ENCODE measurements around the gene HAUS8. TPM values are rescaled to one million over a fixed set of nuclear protein-coding genes. Genes with fewer than 3 reads are reported as not detected.
"Not testable (repeated sequence)": the region's sequence is repeated elsewhere in the genome, so short reads cannot be mapped to it uniquely, and the experiment has no call there.

The HAUS8 gene
- polyA plus RNA-seq, 3 donors, result 12.5 to 17.0 (median 14.8) TPM

DNA sequence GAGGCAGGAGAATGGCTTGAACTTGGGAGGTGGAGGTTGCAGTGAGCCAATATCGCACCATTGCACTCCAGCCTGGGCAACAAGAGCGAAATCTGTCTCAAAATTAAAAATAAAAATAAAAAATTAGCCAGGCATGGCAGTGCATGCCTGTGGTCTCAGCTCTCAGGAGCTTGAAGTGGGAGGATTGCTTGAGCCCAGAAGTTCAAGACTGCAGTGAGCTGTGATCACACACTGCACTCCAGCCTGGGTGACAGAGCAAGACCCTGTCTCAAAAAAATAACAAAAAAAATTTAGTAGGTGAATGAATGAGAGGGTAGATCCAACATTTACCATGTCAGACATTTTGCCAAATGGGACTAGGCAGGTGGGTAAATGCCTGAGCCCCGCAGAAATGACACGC, 31.7 kb upstream of the HAUS8 start:
- not testable (repeated sequence) for DNase-seq

DNA sequence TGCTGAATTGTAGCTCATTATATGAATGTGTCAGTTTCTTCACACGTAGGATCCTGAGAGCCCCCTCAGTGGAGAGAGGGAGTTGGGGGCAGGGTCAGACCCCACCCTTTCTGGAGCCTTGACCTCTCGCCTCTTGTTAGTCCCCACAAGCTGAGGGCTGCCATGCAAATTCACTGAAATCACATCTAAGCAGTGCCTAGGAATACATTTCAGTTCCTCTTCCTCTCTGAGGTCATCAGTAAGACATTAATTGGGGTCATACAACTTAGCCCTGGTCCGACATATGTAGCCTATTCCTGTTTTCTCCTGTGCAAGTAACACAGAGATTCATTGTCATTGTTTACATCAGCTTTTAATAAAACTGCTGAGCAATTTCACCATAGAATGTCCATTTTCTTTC, 30.3 kb upstream of the HAUS8 start:
- no peak for DNase-seq

DNA sequence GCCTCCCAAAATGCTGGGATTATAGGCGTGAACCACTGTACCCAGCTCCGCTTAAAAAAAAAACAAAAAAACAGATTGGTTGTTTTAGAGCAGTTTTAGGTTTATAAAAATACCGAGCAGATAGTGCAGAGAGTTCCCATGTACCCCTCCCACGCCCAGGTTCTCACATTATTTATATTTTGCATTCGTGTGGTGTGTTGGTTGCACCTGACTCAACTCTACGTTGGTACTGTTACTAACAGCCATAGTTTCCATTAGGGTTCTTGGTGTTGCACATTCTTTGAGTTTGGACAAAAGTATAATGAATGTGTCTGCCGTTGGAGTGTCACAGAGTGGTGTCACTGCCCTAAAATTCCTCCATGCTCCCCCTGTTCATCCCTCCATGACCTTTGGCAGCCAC, 29.4 kb upstream of the HAUS8 start:
- no peak for DNase-seq

DNA sequence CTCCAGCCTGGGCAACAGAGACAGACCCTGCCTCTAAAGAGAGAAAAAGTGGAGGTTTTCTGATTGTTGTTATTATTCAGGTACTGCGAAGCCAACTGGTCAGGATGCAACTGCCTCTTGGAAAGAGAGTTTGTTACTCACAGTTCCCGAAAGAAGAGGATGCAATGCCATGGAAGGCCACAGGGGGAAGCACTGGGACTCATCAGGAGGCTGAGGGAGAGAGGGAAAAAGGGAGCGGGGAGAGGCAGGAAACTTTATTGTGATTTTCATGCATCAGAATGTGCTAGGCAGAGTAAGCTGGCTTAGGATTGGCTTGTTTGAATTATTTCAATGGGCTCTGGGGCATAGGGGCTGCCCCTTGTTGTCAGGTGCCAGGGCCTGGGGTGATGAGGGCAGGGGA, 27.9 kb upstream of the HAUS8 start:
- DNase-seq, result no peak

DNA sequence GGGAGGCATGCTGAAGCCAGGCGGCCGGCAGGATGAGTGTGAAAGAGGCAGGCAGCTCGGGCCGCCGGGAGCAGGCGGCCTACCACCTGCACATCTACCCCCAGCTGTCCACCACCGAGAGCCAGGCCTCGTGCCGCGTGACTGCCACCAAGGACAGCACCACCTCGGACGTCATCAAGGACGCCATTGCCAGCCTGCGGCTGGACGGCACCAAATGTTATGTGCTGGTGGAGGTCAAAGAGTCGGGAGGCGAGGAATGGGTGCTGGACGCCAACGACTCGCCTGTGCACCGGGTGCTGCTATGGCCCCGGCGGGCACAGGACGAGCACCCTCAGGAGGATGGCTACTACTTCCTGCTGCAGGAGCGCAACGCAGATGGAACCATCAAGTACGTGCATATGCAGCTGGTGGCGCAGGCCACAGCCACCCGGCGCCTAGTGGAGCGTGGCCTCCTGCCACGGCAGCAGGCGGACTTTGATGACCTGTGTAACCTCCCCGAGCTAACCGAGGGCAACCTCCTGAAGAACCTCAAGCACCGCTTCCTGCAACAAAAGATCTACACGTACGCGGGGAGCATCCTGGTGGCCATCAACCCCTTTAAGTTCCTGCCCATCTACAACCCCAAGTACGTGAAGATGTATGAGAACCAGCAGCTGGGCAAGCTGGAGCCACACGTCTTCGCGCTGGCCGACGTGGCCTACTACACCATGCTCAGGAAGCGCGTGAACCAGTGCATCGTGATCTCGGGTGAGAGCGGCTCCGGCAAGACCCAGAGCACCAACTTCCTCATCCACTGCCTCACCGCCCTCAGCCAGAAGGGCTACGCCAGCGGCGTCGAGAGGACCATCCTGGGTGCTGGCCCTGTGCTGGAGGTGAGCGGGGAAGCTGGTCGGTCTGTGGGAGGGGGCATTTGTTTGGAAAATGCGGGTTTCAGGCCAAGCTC, 26.7 kb upstream of the HAUS8 start:
- DNase-seq, result no peak

DNA sequence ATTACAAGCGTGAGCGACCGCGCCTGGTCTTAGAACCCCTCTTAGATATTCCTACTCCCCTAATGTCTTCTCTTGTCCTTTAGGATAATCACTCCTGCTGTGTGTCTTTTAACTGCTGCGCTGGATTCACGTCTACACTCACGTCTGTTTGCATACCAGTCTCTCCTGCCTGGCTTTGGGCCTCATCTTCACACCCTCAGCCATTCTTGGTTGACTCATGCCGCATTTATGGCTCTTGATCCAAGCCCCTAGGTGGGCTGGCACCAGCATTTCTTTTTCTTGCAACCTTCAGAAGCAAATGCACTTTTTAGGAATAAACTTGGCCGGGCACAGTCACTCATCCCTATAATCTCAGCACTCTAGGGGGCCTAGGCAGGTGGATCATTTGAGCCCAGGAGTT, 23.1 kb upstream of the HAUS8 start:
- DNase-seq, result no peak

DNA sequence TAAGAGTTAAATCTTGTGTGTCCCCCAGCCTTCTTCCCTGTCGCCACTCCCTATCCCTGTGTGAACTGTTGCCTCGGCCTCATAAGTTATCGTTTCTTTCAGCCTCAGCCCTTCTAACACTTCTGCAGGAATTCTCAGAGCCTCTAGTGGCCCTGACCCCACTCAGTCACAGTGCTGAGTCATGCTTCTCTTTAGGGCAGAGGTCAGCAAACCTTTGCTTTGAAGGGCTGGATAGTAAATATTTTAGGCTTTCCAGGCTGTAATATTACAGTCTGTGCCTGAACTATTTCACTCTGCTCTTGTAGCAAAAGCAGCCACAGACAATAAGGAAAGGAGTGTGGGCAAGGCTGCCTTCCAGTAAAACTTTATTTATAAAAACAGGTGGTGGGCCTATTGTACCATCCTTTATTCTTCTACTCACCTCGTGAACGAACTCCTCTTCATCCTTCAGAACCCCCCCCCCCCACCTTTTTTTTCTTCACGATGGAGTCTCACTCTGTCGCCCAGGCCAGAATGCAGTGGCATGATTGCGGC, 22.4 kb upstream of the HAUS8 start:
- DNase-seq, result no peak

DNA sequence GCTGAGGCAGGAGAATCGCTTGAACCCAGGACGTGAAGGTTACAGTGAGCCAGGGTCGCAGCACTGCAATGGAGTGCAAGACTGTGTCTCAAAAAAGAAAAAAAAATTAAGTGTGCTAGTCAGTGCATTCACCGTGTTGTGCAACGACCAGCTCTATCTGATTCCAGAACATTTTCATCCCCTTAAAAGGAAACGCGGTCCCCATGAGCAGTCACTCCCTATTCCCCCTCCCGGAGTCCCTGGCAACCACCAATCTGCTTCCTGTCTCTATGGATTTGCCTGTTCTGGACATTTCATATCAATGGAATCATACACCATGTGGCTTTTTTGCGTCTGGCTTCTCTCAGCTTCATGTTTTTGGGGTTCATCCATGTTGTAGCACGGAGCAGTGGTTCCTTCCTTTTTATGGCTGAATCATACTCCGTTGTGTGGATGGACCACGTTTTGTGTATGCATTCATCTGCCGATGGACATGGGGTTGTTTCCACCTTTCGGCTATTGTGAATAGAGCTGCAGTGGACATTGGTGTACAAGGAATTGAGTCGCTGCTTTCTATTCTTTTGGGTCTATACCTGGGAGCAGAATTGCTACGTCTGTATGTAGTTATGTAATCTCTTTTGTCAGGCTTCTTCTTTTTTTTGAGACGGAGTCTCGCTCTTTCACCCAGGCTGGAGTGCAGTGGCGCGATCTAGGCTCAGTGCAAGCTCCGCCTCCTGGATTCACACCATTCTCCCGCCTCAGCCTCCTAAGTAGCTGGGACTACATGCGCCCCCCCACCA, 20.1 kb upstream of the HAUS8 start:
- DNase-seq, result no peak

DNA sequence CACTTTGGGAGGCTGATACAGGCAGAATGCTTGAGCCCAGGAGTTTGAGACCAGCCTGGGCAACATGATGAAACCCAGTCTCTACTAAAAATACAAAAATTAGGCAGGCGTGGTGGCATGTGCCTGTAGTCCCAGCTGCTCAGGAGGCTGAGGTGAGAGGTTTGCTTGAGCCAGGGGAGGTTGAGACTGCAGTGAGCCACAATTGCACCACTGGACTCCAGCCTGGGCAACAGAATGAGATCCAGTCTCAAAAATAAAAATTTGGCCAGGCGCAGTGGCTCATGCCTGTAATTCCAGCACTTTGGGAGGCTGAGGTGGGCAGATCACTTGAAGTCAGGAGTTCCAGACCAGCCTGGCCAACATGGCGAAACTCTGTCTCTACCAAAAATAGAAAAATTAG, 19.4 kb upstream of the HAUS8 start:
- not testable (repeated sequence) for DNase-seq

DNA sequence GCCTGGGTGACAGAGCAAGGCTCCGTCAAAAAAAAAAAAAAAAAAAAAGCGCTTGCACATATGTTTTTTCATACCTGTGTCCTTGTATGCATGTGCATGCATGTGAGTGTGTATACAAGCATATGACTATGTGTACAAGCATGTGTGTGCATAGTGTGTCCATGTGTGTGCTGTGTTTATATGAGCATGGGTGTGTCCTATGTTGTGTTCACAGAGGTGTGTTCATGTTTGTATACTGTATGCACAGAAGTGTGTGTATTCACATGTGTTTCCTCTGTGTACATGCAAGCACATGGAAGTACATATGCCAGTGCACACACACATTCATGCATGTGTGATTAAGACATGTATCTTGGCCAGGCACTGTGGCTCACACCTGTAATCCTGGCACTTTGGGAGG, 17.4 kb upstream of the HAUS8 start:
- no peak for DNase-seq

DNA sequence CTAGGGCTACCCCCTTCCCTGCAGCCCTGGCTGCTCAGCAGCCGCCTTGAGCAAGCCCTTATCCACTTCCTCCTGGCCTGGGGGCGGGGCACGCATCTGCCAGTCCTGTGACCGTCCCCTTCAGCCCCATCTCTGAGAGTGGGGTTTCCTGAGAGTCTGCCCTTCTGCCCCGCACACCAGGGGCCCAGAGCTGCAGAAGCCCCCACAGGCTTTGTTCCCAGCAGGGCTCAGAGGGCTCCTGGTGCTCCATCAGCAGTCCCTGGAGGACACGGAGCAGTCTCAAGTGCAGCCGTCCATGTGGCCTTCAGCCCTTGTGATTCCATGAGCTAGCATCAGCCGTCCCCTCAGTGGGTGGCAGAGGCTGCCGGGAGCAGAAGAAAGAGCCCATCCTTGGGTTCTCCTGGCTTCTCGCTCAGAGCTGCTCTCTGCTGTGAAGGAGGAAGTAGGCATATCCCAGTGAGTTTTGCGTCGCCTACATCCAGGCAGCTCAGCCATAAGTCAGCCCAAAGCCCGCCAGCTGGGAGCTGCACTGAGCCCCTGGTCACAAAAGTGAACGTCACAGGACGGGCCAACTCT, 16.6 kb upstream of the HAUS8 start:
- DNase-seq, result no peak

DNA sequence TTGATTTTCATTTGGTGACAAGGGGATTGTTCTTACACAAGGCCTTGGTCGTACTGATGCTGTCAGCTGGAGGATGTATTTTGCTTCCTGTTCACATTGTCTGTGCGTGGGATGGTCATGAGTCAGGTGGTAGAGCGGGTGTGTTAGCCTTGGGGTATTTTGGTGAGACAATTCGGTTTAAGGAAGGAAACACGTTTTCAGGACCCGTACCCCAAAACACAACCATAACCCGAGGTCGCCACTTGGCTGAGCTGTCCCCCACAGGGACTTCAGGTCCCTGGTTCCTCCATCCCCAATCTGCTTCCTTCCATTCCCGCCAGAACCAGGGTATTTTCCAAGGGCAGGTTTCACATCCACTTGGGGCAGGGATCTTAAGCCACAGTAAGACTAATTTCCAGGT, 15.3 kb upstream of the HAUS8 start:
- no peak for DNase-seq

DNA sequence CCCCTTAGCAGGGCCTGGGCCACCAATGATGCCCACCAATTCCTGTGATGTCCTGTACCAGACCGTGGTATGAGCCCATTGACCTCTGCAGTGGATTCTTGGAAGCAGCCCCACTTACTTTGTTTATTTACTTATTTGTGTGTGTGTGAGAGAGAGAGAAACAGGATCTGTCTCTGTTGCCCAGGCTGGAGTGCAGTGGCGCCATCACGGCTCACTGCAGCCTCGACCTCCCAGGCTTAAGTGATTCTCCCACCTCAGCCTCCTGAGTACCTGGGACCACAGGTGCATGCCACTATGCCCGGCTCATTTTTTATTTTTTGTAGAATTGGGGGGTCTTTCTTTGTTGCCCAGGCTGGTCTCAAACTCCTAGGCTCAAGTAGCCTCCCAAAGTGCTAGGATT, 13.3 kb upstream of the HAUS8 start:
- DNase-seq, result no peak

DNA sequence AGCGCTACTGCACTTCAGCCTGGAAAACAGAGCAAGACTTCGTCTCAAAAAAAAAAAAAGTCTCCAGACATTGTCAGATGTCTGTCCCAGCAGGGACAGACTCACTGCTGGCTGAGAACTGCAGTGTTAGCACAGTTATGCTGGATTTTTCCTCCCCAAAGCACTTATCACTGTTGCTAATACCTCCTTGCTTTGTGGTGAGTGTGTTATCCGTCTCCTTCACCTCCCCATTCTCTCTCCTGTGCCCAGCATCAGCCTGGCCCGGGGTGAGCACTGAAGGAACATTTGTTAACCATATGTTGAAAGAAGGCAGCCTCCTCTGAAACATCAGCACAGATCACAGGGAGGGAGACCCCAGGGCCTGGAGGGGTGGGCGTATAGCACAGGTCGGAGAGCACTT, 11.6 kb upstream of the HAUS8 start:
- no peak for DNase-seq

DNA sequence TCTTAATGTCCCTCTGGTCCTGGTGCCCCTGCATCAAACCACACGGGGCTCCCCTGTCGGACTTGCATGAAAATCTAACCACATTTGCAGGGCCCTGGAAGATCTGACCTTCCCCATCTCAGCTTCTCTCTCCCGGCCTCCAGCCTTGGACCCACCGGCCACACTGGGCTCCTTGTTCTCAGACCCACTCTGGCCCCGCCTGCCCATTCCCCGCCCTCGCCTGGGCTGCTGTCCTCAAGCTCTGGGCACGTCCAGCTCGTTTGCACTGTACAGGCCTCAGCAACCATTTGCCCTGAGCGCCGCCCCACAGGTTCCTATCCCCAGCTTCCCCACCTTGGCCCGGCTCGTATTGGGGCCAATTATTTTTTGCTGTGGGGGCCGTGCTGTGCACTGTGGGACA, 10.9 kb upstream of the HAUS8 start:
- DNase-seq, result no peak

DNA sequence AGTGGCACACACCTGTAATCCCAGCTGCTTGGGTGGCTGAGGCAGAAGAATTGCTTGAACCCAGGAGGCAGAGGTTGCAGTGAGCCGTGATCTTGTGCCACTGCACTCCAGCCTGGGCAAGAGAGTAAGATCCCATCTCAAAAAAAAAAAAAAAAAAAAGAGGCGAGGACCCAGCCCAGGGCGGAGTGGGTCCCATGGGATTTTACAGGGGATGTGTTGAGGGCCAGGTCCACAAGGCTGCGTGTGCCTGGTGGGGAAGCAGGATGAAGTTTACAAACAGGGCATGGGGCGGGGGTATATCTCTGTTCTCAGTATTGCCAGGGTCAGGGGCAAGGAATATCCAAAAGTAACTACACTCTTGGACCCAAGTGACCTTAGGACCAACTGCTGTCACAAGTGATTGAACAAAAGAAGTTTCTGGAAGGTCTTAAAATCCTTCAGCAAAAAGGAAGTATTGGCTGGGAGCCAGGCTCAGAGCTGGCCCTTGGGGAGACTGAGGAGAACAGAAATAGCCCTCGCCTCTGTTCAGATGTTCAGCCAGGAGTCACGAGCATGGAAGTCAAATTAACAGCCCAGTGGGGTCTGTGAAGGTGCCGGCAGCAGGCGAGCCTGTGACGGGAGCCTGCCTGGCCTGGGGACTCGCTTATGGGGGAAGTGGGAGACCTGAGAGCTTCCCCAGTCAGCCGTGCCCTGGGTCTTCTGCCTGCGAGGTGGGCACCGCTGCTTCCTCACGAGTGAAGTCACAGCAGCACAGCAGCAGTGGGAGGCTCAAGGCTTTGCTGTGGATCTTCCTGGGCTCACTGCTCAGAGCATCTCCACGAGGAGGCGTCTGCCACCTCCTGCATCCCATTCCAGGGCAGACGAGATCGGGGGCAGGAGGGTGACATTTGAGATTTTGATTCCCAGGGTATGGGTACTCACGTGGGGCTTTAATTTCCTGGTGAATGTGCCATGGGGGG, 6.7 kb upstream of the HAUS8 start:
- no peak for DNase-seq

DNA sequence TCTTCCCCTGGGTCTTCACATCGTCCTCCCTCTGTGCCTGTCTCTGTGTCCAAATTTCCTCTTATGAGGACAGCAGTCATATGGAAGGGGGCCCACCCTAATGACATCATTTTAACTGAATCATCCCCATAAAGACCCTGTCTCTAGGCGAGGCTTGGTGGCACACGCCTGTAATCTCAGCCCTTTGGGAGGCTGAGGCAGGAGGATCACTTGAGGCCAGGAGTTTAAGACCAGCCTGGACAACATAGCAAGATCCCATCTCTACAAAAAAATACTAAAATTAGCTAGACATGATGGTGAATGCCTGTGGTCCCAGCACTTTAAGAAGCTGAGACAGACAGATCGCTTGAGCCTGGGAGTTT, 5.2 kb upstream of the HAUS8 start:
- DNase-seq, result no peak

DNA sequence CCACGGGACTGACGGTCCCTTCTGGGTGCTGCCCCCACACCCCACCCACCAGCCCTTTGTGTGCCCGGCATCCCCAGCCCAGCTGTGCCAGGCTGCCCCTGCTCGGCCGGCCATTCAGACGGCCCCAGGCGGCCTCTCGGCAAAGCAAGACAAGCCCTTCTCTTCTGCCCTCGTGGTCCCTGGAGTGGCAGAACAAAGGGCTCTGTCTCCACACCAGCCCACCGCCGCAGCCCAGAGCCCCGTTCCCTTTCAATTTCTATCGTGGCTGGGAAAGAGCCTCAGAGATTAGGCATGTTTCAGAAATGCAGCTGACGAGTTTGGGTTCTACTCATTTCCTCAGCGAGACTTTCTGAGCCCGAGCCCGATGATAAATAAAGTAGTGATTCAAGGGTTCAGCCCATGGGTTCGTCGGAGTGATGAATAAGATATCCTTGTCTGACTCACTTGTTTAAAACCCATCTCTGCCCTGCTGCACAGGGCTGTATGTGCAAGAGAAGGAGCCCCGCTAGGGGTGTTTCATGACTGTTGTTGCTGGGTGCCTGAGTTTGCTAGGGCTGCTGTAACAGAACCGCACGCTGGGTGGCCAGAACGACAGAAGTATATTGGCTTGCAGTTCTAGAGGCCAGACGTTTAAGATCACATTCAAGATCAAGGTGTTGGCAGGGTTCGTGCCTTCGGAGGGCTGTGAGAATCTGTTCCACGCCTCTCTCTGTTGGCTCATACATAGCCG, 4.6 kb upstream of the HAUS8 start:
- DNase-seq, result peak; percentile 68

DNA sequence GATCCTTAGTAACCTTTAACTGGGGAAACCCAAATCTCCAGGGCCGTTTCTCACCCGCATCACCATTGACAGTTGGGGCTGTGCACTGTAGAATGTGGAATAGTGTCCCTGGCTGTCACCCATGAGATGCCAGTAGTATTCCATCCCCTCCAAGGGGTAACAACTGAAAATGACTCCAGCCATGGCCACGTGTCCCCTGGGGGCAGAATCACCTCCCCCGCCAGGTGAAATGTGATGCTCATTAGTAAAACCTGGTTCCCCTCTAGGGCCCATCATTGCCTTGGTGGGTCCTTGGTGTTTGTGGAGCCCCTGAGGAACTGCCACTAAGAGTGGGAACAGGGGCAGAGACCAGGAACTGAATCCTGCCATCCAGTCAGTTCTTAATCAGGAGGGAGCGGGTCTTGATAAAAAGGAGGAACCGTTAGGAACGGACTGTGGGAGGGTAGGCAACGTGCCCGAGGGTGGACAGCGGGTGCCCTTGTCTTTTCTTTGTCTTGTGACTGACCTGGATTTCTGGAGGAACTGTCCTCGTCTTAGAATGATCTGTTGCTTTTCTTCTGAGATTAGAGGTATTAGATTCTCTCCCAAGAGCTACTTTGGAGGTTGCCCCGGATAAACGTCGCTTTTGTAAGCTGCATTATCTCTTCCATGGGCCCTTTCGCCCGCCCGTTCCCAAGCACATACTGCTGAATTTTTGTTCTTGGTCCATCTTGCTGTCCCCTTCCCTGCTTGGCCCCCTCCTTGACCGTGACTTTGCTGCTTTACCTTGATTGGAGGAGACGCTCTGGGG, 3.9 kb upstream of the HAUS8 start:
- no peak for DNase-seq

Data from renal pelvis (tissue), 4 donors.